ENCODE results near the gene SERPINB1. TPM values are rescaled to one million over a fixed set of nuclear protein-coding genes. Genes with fewer than 3 reads are reported as not detected.
"Not testable (repeated sequence)": the region's sequence is repeated elsewhere in the genome, so short reads cannot be mapped to it uniquely, and the experiment has no call there.

SERPINB1 gene
- total RNA-seq, 2 experiments from 2014 or later: 200 to 243 TPM

DNA sequence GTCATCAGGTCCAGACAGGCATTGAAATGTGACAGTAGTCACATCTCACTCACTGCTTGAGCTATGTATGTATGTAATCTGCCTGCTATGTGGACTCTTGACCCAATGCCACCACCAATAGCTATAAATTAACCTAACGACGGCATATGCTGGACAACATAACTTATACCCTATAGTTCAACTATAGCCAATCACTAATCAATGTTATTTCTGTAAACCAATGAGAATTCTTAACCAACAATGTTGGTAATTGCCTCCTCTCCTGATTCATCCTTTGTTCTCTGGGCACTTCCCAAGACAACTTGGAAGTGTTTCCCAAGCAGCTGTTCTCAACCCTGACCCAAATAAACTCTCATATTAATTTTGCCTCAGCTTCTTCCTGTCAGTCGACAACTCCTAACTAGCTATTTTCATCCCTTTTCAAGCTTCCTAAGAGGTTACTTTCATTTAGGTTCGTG is 24.1 kb upstream of the SERPINB1 start:
- Mint-ChIP-seq H3K27ac (no peak overlapping the region), H3K9me3 (ENCODE audit: low read depth) (no peaks in the 10 kb centered on the region), H3K4me3 (no peak overlapping the region), H3K36me3 (ENCODE audit: low read depth) (peaks cover 3% of the 10 kb centered on the region), H3K4me1 (peaks cover 74% of the 10 kb centered on the region), H3K27me3 (no peaks in the 10 kb centered on the region)
- ChIA-PET POLR2A (interaction anchor here (0.7 to 1.3 kb wide), 3 partner anchors 10 to 71 kb away, joined by 3 to 4 read pairs (median 3); partner anchors contain the start of gene SERPINB1), CTCF (interaction anchor here (0.6 to 1.9 kb wide), 6 partner anchors 10 to 124 kb away, joined by 3 to 11 read pairs (median 4); partner anchors contain the start of gene SERPINB1)
- ATAC-seq (no peak), DNase-seq (no peak)
- intact Hi-C loops (cut with DNase I, micrococcal nuclease): no loop called here

DNA sequence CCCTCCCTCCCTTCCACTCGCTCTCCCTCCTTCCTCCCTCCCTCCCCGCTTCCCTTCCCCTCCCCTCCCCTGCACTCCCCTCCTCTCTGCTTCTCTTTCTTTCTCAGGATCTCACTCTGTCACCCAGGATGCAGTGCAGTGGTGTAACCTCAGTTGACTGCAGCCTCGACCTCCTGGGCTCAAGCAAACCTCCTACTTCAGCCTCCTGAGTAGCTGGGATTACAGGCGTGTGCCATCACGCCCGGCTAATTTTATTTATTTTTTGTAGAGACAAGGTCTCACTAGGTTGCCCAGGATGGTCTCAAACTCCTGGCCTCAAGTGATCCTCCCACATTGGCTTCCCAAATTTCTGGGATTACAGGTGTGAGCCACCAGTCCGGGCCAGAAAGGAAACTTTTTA is 23.6 kb upstream of the SERPINB1 start:
- ChIA-PET CTCF (interaction anchor here (0.6 to 1.9 kb wide), 6 partner anchors 10 to 125 kb away, joined by 3 to 11 read pairs (median 4); partner anchors contain the start of gene SERPINB1), POLR2A (interaction anchor here (0.7 to 1.3 kb wide), 2 partner anchors 23 to 71 kb away, joined by 3 to 4 read pairs; partner anchors contain the start of gene SERPINB1)
- peaks cover 78% of the 10 kb centered on the region for H3K4me1 Mint-ChIP-seq
- no peaks in the 10 kb centered on the region for H3K9me3 Mint-ChIP-seq (ENCODE audit: low read depth)
- no peak overlapping the region for H3K27ac Mint-ChIP-seq
- ATAC-seq (no peak), DNase-seq (no peak)
- H3K27me3 Mint-ChIP-seq: no peaks in the 10 kb centered on the region
- no peak overlapping the region for H3K4me3 Mint-ChIP-seq
- intact Hi-C loops (cut with DNase I, micrococcal nuclease): no loop called here
- peaks cover 5% of the 10 kb centered on the region for H3K36me3 Mint-ChIP-seq (ENCODE audit: low read depth)

DNA sequence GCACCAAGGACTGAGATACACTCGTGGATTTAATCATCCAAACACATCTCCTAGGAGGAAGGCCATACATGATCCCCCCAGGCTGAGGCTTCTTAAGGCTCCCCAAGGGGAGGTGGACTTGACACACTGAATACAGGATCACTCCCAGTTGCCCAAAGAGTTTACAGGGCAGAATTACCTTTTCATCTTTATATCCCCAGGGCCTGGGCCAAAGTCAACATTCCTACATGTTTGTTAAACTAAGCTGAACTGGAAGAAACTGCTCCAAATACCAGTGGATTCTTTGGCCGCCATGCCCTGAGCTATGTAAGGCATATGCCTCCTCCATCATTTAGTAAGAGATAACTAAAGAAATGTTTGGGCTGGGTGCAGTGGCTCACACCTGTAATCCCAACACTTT is 22.2 kb upstream of the SERPINB1 start:
- no peak for DNase-seq
- POLR2A ChIA-PET: interaction anchor here (0.6 to 3.5 kb wide), 2 partner anchors 73 to 152 kb away, joined by 3 to 35 read pairs; no protein-coding TSS in a partner anchor
- ATAC-seq: no peak
- CTCF ChIA-PET: interaction anchor here (0.8 to 2.5 kb wide), 3 partner anchors 10 to 18 kb away, joined by 3 to 10 read pairs (median 9); no protein-coding TSS in a partner anchor
- Mint-ChIP-seq H3K4me3 (no peak overlapping the region), H3K27me3 (no peaks in the 10 kb centered on the region), H3K9me3 (ENCODE audit: low read depth) (no peaks in the 10 kb centered on the region), H3K27ac (peak overlapping the region; percentile 99), H3K36me3 (ENCODE audit: low read depth) (peaks cover 11% of the 10 kb centered on the region), H3K4me1 (peaks cover 81% of the 10 kb centered on the region)
- intact Hi-C loops (cut with DNase I, micrococcal nuclease): loop anchor here (1.0 to 2.0 kb wide), 2 partner anchors 8 to 35 kb away; no protein-coding TSS in a partner anchor

DNA sequence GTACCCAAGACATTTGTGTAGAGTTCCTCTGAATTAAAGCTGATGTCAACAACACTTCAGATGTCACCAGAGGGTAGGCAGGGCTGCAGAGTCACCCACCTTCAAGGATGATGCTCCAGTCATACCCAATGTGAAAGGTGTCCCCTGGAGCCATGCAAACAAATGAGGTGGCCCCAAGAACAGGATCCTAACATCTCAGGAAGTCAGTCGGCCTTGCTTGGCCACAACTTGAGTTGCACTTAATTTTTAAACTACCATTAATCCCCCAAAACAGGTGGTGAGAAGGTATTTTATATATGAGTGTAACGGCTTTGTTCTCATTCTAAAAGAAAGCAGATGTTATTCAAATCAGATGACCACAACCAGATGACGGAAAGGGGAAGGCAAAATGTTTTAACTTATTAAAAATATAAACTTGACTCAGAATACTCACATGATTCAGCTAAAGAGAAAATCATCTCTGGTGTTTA is 21.1 kb upstream of the SERPINB1 start:
- ChIA-PET POLR2A (interaction anchor here (0.8 to 3.5 kb wide), 6 partner anchors 14 to 127 kb away, joined by 3 to 35 read pairs (median 4); partner anchors contain the start of gene SERPINB1), CTCF (interaction anchor here (0.8 to 2.5 kb wide), 6 partner anchors 9 to 71 kb away, joined by 3 to 10 read pairs (median 6); no protein-coding TSS in a partner anchor)
- intact Hi-C loops (cut with DNase I, micrococcal nuclease): loop anchor here (1.0 to 2.0 kb wide), 2 partner anchors 10 to 36 kb away; no protein-coding TSS in a partner anchor
- H3K9me3 Mint-ChIP-seq (ENCODE audit: low read depth): no peaks in the 10 kb centered on the region
- H3K27ac Mint-ChIP-seq: peak overlapping the region; percentile 99
- ATAC-seq (peak; percentile 54), DNase-seq (peak; percentile 77)
- H3K4me1 Mint-ChIP-seq: peaks cover 80% of the 10 kb centered on the region
- no peaks in the 10 kb centered on the region for H3K27me3 Mint-ChIP-seq
- peak overlapping the region; percentile 66 for H3K4me3 Mint-ChIP-seq
- H3K36me3 Mint-ChIP-seq (ENCODE audit: low read depth): peaks cover 12% of the 10 kb centered on the region

DNA sequence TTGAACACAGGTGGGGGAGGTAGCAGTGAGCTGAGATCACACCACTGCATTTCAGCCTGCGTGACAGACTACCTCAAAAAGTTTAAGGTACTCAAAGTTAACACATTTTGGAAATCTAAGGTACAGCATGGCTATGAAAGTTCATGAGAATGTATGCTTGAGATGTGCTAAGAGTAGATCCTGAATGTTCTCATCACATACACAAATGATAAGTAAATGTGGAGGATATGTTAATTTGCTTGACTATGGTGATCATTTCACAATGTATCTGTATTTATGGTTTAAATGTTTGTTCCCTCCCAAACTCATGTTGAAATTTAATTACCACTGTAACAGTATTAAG is 20.1 kb upstream of the SERPINB1 start:
- peak overlapping the region; percentile 99 for H3K27ac Mint-ChIP-seq
- ATAC-seq (no peak), DNase-seq (no peak)
- peak overlapping the region; percentile 66 for H3K4me3 Mint-ChIP-seq
- intact Hi-C loops (cut with DNase I, micrococcal nuclease): loop anchor here (1.0 to 2.0 kb wide), 2 partner anchors 37 to 79 kb away; no protein-coding TSS in a partner anchor
- H3K36me3 Mint-ChIP-seq (ENCODE audit: low read depth): peaks cover 12% of the 10 kb centered on the region
- peaks cover 85% of the 10 kb centered on the region for H3K4me1 Mint-ChIP-seq
- POLR2A ChIA-PET: interaction anchor here (0.5 to 3.5 kb wide), 10 partner anchors 8 to 206 kb away, joined by 3 to 35 read pairs (median 8); partner anchors contain the start of gene SERPINB1
- no peaks in the 10 kb centered on the region for H3K27me3 Mint-ChIP-seq
- no peaks in the 10 kb centered on the region for H3K9me3 Mint-ChIP-seq (ENCODE audit: low read depth)
- CTCF ChIA-PET: interaction anchor here (0.6 to 2.5 kb wide), 5 partner anchors 16 to 78 kb away, joined by 3 to 9 read pairs (median 4); no protein-coding TSS in a partner anchor

DNA sequence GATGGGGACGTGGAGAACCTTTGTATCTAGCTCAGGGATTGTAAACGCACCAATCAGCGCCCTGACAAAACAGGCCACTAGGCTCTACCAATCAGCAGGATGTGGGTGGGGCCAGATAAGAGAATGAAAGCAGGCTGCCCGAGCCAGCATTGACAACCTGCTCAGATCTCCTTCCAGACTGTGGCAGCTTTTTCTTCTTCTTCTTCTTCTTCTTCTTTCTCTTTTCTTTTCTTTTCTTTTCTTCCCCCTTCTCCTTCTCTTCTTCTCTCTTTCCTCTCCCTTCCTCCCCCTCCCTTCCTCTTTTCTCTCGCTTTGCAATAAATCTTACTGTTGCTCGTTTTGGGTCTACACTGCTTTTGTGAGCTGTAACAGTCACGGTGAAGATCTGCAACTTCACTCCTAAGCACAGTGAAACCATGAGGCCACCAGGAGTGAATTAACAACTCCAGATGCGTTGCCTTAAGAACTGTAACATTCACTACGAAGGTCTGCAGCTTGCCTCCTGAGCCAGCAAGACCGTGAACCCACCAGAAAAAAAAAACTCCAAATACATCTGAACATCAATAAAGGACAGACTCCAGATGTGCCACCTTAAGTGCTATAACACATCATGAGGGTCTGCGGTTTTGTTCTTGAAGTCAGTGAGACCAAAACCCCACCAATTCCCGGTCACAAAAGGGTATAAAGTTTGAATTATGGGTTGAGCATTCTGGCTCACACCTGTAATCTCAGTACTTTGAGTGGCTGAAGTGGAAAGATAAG is 19.6 kb upstream of the SERPINB1 start:
- H3K9me3 Mint-ChIP-seq (ENCODE audit: low read depth): no peaks in the 10 kb centered on the region
- POLR2A ChIA-PET: interaction anchor here (0.5 to 3.5 kb wide), 13 partner anchors 8 to 207 kb away, joined by 3 to 35 read pairs (median 7); partner anchors contain the start of gene SERPINB1
- CTCF ChIA-PET: interaction anchor here (0.6 to 2.5 kb wide), 6 partner anchors 15 to 235 kb away, joined by 3 to 9 read pairs (median 4); no protein-coding TSS in a partner anchor
- intact Hi-C loops (cut with DNase I, micrococcal nuclease): loop anchor here in 1 of 2 experiments (1.0 kb wide), 1 partner anchor 79 kb away; no protein-coding TSS in a partner anchor
- peak; percentile 37 for ATAC-seq
- peak overlapping the region; percentile 99 for H3K27ac Mint-ChIP-seq
- peaks cover 12% of the 10 kb centered on the region for H3K36me3 Mint-ChIP-seq (ENCODE audit: low read depth)
- no peaks in the 10 kb centered on the region for H3K27me3 Mint-ChIP-seq
- peaks cover 87% of the 10 kb centered on the region for H3K4me1 Mint-ChIP-seq
- DNase-seq: peak; percentile 73
- H3K4me3 Mint-ChIP-seq: peak overlapping the region; percentile 66

DNA sequence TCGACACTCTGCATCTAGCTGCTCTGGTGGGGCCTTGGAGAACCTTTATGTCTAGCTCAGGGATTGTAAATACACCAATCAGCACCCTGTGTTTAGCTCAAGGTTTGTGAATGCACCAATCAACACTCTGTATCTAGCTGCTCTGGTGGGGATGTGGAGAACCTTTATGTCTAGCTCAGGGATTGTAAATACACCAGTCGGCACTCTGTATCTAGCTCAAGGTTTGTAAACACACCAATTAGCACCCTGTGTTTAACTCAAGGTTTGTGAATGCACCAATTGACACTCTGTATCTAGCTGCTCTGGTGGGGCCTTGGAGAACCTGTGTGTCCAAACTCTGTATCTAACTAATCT is 19.0 kb upstream of the SERPINB1 start:
- POLR2A ChIA-PET: interaction anchor here (0.7 to 3.5 kb wide), 6 partner anchors 9 to 80 kb away, joined by 3 to 35 read pairs (median 12); no protein-coding TSS in a partner anchor
- H3K4me1 Mint-ChIP-seq: peaks cover 87% of the 10 kb centered on the region
- H3K27ac Mint-ChIP-seq: peak overlapping the region; percentile 99
- intact Hi-C loops (cut with DNase I, micrococcal nuclease): loop anchor here in 1 of 2 experiments (1.0 kb wide), 1 partner anchor 80 kb away; no protein-coding TSS in a partner anchor
- H3K36me3 Mint-ChIP-seq (ENCODE audit: low read depth): peaks cover 12% of the 10 kb centered on the region
- not testable (repeated sequence) for ATAC-seq; H3K9me3 Mint-ChIP-seq (ENCODE audit: low read depth); DNase-seq; H3K27me3 Mint-ChIP-seq
- peak overlapping the region; percentile 66 for H3K4me3 Mint-ChIP-seq
- CTCF ChIA-PET: interaction anchor here (0.6 to 1.4 kb wide), 2 partner anchors 79 to 236 kb away, joined by 3 to 5 read pairs; no protein-coding TSS in a partner anchor

DNA sequence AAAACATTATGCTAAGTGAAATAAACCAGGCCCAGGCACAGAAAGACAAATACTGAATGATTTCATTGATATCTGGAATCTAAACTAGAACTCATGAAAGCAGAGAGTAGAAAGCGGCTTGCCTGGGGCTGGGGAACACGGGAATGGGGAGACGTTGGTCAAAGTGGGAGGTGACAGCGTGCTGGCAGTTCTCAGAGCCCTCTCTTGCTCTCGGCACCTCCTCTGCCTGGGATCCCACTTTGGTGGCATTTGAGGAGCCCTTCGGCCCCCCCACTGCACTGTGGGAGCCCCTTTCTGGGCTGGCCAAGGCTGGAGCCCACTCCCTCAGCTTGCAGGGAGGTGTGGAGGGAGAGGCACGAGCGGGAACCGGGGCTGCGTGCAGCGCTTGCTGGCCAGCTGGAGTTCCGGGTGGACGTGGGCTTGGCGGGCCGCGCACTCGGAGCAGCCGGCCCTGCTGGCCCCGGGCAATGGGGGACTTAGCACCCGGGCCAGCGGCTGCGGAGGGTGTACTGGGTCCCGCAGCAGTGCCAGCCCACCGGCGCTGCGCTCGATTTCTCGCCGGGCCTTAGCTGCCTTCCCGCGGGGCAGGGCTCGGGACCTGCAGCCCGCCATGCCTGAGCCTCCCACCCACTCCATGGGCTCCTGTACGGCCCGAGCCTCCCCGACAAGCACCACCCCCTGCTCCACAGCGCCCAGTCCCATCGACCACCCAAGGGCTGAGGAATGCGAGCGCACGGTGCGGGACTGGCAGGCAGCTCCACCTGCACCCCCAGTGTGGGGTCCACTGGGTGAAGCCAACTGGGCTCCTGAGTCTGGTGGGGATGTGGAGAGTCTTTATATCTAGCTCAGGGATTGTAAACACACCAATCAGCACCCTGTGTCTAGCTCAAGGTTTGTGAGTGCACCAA is 18.4 kb upstream of the SERPINB1 start:
- H3K4me1 Mint-ChIP-seq: peaks cover 87% of the 10 kb centered on the region
- CTCF ChIA-PET: interaction anchor here (1.4 kb wide), 1 partner anchor 80 kb away, joined by 5 read pairs; no protein-coding TSS in a partner anchor
- POLR2A ChIA-PET: interaction anchor here (1.1 to 3.5 kb wide), 5 partner anchors 9 to 80 kb away, joined by 3 to 35 read pairs (median 16); no protein-coding TSS in a partner anchor
- H3K27me3 Mint-ChIP-seq; H3K9me3 Mint-ChIP-seq (ENCODE audit: low read depth); DNase-seq; ATAC-seq: not testable (repeated sequence)
- H3K4me3 Mint-ChIP-seq: peak overlapping the region; percentile 83
- peaks cover 12% of the 10 kb centered on the region for H3K36me3 Mint-ChIP-seq (ENCODE audit: low read depth)
- H3K27ac Mint-ChIP-seq: peak overlapping the region; percentile 100
- intact Hi-C loops (cut with DNase I, micrococcal nuclease): loop anchor here in 1 of 2 experiments (2.0 to 5.0 kb wide), 2 partner anchors 19 to 32 kb away; no protein-coding TSS in a partner anchor

DNA sequence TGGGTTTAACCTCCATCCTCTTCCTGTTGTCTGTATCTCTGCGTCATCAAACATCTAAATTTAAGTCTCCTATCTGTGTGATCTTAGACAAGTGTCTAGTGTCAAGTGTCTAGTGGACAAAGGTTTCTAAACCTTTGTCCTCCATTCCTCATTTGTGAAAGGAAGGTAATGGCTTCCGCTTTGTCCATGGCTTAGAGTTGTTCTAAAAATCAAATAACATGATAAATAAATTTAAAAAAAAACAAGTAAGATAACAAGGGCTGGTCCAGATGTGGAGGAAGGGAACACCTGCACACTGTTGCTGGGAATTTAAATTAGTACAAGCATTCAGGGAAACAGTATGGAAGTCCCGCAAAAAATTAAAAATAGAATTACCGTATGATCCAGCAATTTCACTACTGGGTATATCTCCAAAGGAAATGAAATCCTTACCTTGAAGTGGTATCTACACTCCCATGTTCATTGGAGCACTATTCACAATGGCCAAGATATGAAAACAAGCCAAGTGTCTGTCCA is 17.6 kb upstream of the SERPINB1 start:
- Mint-ChIP-seq H3K9me3 (ENCODE audit: low read depth) (no peaks in the 10 kb centered on the region), H3K36me3 (ENCODE audit: low read depth) (peaks cover 12% of the 10 kb centered on the region), H3K4me3 (peak overlapping the region; percentile 83), H3K4me1 (peaks cover 89% of the 10 kb centered on the region), H3K27me3 (no peaks in the 10 kb centered on the region), H3K27ac (peak overlapping the region; percentile 100)
- ChIA-PET CTCF (interaction anchor here (0.7 to 2.6 kb wide), 6 partner anchors 8 to 78 kb away, joined by 3 to 12 read pairs (median 5); partner anchors contain the start of gene SERPINB1), POLR2A (interaction anchor here (0.6 to 2.6 kb wide), 5 partner anchors 9 to 95 kb away, joined by 3 to 31 read pairs (median 19); partner anchors contain the start of gene SERPINB1)
- no peak for ATAC-seq
- intact Hi-C loops (cut with DNase I, micrococcal nuclease): loop anchor here in 1 of 2 experiments (2.0 to 5.0 kb wide), 2 partner anchors 20 to 33 kb away; no protein-coding TSS in a partner anchor
- no peak for DNase-seq

Measured in activated CD4-positive, alpha-beta T cell treated with anti-CD3 and anti-CD28 coated beads for 36 hours (primary cell).